OCI-LY3 (cell line): ENCODE data around the gene HSD11B1.

Experiments used
- CTCF ChIP-seq: fragments of 200-600, 300-600 bp; sonication (generic); IDR thresholded peaks from 2 replicates; pipeline ENCODE4 v1.5.1; 2014; ENCODE audit warnings: antibody characterized with exemption, low read length, low read depth
- EZH2phosphoT487 ChIP-seq: fragments of 200-600 bp; shearing (Covaris generic); IDR thresholded peaks from 2 replicates; pipeline ENCODE4 v1.6.1; 2018; ENCODE audit warnings: antibody characterized with exemption, mixed run types, low read depth

- TF ChIP-seq CTCF = no peak
- no peak for TF ChIP-seq EZH2phosphoT487
These were observed 61.4 kb downstream of the HSD11B1 start for GRCh38 chr1:209766051-209766450.
